NT2/D1 (cell line): ENCODE measurements around the gene DUSP16.

Experiments
- YY1 ChIP-seq: IDR thresholded peaks from 2 replicates; pipeline ENCODE4 v1.6.1; 2011; ENCODE audit not compliant: insufficient read length, insufficient read depth
- ZNF274 ChIP-seq: IDR thresholded peaks from 2 replicates; pipeline ENCODE4 v1.6.1; 2011; ENCODE audit warnings: mild to moderate bottlenecking, low read depth, low read length

- TF ChIP-seq ZNF274 (no peak), YY1 (no peak)
These were observed 23.4 kb downstream of the DUSP16 start for GRCh38 chr12:12539028-12539810.
